Peyer's patch (tissue), 4 donors: ENCODE data around the gene BRCA1. TPM values are rescaled to one million over a fixed set of nuclear protein-coding genes. Genes with fewer than 3 reads are reported as not detected.
A peak's percentile ranks its signal among the peaks of the same experiment; 100 is the strongest.
"Not testable (repeated sequence)": the region's sequence is repeated elsewhere in the genome, so short reads cannot be mapped to it uniquely, and the experiment has no call there.

Experiments
- DNase-seq, 3 donors: peaks; one replicate each; pipeline ENCODE4 v3.0.0-alpha.2; 2017 to 2019
- H3K27ac ChIP-seq, 4 donors: fragments of 200-600 bp; sonication (generic); one replicate each; pipeline ENCODE4 v1.5.1; 2016 to 2019
- H3K27me3 ChIP-seq, 2 donors: fragments of 200-600 bp; sonication (generic); one replicate each; pipeline ENCODE4 v1.5.1; 2019
- H3K36me3 ChIP-seq, 3 donors: fragments of 200-600 bp; sonication (generic); one replicate each; pipeline ENCODE4 v1.5.1; 2016 to 2019
- H3K4me1 ChIP-seq, 4 donors: fragments of 200-600 bp; sonication (generic); one replicate each; pipeline ENCODE4 v1.5.1; 2016 to 2019
- H3K4me3 ChIP-seq, 4 donors: fragments of 200-600 bp; sonication (generic); 1 replicate in 3 of 4; 2 replicates in 1 of 4; pipeline ENCODE4 v1.5.1; 2016 to 2019; ENCODE audit warnings: mild to moderate bottlenecking in 1 of 4
- H3K9me3 ChIP-seq, 4 donors: fragments of 200-600 bp; sonication (generic); one replicate each; pipeline ENCODE4 v1.5.1; 2016 to 2019; ENCODE audit warnings: mild to moderate bottlenecking in 1 of 4
- POLR2A ChIP-seq, 2 donors: fragments of 450-650 bp; IDR thresholded peaks; one replicate each; pipeline ENCODE4 v1.5.1; 2017; ENCODE audit warnings: antibody characterized with exemption in 2 of 2, mild to moderate bottlenecking in 2 of 2, moderate library complexity in 2 of 2
- total RNA-seq, 4 donors: library from RNA; depleted of rRNA; stranded (reverse); fragments of >200 nt; gene quantifications; one replicate each; pipeline ENCODE4 v1.1.0, GENCODE V29; 2016
- TF ChIP-seq, protein P1 (sequence below), 6 experiments: fragments of 450-650 bp in 4 of 6; fragments of 200-600 bp in 2 of 6; sonication (generic) in 1 of 6; IDR thresholded peaks; one replicate each; pipeline ENCODE4 v1.5.1; 2017 to 2019; ENCODE audit warnings: antibody characterized with exemption in 6 of 6, mild to moderate bottlenecking in 3 of 6, moderate library complexity in 1 of 6

BRCA1 gene
- total RNA-seq, 4 donors from 2014 or later = 9.0 to 38.0 (median 14.2) TPM

DNA sequence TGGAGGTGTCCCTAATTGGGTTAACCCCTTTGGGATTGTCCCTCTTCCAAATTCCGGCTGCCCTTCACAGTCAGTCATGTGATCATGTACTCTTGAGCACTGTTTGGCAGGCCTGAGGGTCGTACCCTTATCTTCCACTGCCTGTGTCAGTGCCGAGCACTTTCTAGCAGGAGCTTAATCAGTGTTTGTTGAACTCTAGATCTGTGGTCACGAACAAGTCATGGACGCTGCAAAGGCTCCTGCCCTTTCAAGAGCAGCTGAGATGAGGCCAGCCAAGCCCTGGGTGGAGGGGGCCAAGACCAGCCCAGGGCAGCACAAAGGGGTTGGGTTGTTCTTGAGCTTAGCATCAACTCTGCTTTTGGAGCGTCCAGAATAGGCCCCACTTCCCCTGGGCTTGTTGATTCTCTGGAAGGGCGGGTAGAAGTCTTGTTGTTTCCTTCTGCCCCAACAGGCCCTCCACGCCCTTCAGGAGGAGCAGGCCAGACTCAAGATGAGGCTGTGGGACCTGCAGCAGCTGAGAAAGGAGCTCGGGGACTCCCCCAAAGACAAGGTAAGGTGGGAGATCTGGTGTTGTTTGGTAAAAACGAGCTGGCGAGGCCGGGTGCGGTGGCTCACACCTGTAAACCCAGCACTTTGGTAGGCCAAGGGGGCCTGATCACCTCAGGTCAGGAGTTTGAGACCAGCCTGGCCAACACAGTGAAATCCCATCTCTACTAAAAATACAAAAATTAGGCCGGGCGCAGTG, 113.3 kb downstream of the BRCA1 start:
- no peak overlapping the region for H3K4me3 ChIP-seq
- no peak for DNase-seq
- TF ChIP-seq POLR2A (IDR thresholded peaks at IDR 0.05) = no peak
- TF ChIP-seq, protein P1, sequence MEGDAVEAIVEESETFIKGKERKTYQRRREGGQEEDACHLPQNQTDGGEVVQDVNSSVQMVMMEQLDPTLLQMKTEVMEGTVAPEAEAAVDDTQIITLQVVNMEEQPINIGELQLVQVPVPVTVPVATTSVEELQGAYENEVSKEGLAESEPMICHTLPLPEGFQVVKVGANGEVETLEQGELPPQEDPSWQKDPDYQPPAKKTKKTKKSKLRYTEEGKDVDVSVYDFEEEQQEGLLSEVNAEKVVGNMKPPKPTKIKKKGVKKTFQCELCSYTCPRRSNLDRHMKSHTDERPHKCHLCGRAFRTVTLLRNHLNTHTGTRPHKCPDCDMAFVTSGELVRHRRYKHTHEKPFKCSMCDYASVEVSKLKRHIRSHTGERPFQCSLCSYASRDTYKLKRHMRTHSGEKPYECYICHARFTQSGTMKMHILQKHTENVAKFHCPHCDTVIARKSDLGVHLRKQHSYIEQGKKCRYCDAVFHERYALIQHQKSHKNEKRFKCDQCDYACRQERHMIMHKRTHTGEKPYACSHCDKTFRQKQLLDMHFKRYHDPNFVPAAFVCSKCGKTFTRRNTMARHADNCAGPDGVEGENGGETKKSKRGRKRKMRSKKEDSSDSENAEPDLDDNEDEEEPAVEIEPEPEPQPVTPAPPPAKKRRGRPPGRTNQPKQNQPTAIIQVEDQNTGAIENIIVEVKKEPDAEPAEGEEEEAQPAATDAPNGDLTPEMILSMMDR (IDR thresholded peaks at IDR 0.05) = no peak
- H3K27me3 ChIP-seq = no peaks in the 10 kb centered on the region
- H3K27ac ChIP-seq = peak overlapping the region in 3 of 4 donors; percentile 30 to 70 (median 33)
- H3K9me3 ChIP-seq = no peaks in the 10 kb centered on the region
- peaks cover 0 to 35% (median 0%) of the 10 kb centered on the region in 3 donors for H3K36me3 ChIP-seq
- peaks cover 0 to 61% (median 4%) of the 10 kb centered on the region in 4 donors for H3K4me1 ChIP-seq

DNA sequence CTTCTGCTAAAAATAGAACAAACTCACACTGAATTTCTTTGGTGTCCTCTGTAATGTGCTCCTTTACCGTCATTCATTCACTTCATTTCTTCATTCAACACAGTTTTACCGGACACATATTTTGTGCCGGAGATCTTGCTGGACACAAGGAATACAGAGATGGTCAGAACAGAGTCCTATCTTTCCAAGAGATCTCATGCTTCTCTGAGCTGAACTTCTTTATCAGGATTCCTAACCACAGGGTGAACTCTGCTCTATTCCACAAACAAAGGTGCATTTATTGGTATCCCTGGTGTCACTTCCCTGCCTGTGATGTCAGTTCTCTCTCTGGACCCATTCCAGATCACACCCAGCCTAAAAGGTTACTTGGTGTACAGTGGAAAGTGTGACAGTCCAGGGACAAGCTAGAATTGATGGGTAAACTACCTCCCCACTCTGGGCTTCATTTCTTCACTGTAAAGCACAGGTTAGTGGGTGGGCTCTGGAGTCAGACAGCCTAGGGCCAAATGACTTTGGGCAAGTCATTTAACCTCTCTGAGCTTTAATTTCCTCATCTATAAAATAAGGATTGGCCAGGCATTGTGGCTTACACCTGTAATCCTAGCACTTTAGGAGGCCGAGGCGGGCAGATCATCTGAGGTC, 114.4 kb downstream of the BRCA1 start:
- TF ChIP-seq, protein P1 (IDR thresholded peaks at IDR 0.05) = no peak
- peak in 1 of 2 donors; percentile 73 for TF ChIP-seq POLR2A (IDR thresholded peaks at IDR 0.05)
- Histone ChIP-seq H3K36me3 (peaks cover 0 to 25% (median 0%) of the 10 kb centered on the region in 3 donors), H3K4me3 (no peak overlapping the region), H3K27me3 (no peaks in the 10 kb centered on the region), H3K9me3 (no peaks in the 10 kb centered on the region), H3K4me1 (peaks cover 0 to 56% (median 4%) of the 10 kb centered on the region in 4 donors), H3K27ac (peak overlapping the region in 3 of 4 donors; percentile 33 to 84 (median 70))
- peak in 1 of 3 donors; percentile 82 for DNase-seq

DNA sequence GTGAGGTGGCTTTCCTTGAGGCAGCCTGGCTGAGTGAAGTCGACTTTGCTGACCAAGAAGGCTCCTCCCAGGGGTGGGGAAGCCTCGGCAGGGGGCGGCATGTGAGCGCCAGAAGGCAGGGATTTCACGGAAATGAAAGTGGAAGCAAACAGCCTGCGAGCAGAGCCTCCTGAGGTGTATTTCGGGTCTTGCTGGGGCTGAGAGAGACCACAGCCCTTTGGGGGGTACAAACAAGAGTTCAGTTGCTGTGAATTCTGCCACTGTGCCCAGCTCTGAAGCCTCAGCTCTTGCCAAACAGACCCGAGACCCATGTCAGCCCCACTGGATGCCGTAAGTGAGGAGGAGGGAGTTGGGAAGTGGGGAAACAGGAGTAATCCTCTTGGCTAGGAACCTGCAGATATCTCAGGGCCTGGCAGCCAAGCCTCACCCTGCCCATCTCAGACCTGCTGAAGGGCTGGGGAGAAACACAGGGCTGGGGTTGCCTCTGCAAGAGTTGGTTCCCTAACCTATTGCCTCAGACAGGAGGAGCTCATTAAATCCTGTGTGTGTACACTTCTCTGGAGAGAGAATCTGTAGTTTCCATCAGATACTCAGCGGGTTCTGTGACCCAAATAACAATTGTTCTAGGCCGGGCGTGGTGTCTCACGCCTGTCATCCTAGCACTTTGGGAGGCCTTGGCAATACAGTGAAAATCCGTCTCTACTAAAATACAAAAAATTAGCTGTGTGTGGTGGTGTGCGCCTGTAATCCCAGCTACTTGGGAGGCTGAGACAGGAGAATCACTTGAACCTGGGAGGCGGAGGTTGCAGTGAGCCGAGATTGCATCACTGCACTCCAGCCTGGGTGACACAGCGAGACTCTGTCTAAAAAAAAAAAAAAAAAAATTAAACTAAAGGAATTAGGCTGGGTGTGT, 118.3 kb downstream of the BRCA1 start, which contains the start of gene IFI35:
Gene IFI35 (plus strand): TSS at position 146 of the 913 bp plus-strand sequence. CDS start 164 bp downstream, at position 310.
- Histone ChIP-seq H3K36me3 (peaks cover 0 to 20% (median 0%) of the 10 kb centered on the region in 3 donors), H3K27me3 (no peaks in the 10 kb centered on the region), H3K4me1 (peaks cover 0 to 47% (median 4%) of the 10 kb centered on the region in 4 donors), H3K27ac (peak within 1 kb of the TSS; percentile 86 to 94 (median 92)), H3K9me3 (no peaks in the 10 kb centered on the region), H3K4me3 (peak within 1 kb of the TSS; percentile 58 to 69 (median 62))
- TF ChIP-seq POLR2A (IDR thresholded peaks at IDR 0.05) = peak; percentile 68 to 69
- TF ChIP-seq, protein P1 (IDR thresholded peaks at IDR 0.05) = peak in 5 of 6 experiments; percentile 38 to 67 (median 51)
- DNase-seq = peak; percentile 85 to 96 (median 91)

DNA sequence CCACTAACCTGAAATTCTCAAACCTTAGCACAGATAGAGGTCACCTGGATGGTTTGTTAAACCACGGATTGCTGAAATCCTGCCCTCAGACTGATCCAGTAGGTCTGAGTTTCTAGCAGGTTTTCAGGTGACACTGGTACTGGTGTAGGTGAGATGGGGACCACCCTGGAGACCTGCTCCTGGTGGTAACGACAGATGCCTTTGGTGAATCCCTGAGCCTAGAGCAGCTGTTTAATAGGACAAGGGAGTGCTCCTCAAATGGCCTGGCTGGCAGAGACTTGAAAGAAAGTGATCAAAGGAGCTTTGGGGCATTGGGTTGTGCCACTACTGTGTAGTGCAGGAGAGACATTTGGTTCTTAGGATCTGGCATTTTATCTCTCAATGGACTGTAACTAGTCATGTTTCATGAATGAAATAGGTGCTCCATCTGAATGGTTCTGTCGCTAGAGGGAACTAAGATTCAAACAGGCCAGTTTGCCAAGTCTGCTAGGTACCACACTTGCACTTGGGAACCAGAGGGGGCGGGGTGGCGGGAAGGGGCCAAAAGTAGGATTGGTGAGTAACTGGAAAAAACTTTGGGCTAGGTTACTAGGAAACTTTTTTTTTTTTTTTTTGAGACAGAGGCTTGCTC, 121.5 kb downstream of the BRCA1 start:
- H3K36me3 ChIP-seq = peaks cover 0 to 42% (median 0%) of the 10 kb centered on the region in 3 donors

DNA sequence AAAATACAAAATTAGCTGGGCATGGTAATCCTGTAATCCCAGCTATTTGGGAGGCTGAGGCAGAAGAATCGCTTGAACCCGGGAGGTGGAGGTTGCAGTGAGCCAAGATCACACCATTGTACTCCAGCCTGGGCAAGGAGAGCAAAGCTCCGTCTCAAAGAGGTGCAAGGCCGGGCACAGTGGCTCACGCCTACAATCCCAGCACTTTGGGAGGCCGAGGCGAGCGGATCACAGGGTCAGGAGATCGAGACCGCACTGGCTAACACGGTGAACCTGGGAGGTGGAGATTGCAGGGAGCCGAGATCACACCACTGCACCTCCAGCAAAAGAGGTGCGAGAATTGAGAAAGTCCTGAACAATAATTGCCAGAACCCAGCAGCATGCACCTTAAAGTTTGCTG, 124.3 kb downstream of the BRCA1 start:
- Histone ChIP-seq H3K36me3 (peaks cover 0 to 42% (median 0%) of the 10 kb centered on the region in 3 donors), H3K4me1 (peaks cover 0 to 10% (median 2%) of the 10 kb centered on the region in 4 donors)
- not testable (repeated sequence) for H3K4me3 ChIP-seq, H3K27ac ChIP-seq, H3K27me3 ChIP-seq, H3K9me3 ChIP-seq, DNase-seq

More for the DNA sequence above, 121.5 kb downstream of the BRCA1 start:
- no peak for TF ChIP-seq POLR2A (IDR thresholded peaks at IDR 0.05)
- TF ChIP-seq, protein P1 (IDR thresholded peaks at IDR 0.05) = no peak
- no peak for DNase-seq
- Histone ChIP-seq H3K27ac (no peak overlapping the region), H3K4me1 (peaks cover 0 to 26% (median 4%) of the 10 kb centered on the region in 4 donors), H3K27me3 (no peaks in the 10 kb centered on the region), H3K9me3 (no peaks in the 10 kb centered on the region), H3K4me3 (no peak overlapping the region)
